HCT116 (cell line): Measurements from ENCODE around the gene AWAT1.

Source experiments
- CEBPB ChIP-seq: IDR thresholded peaks from 2 replicates; pipeline ENCODE4 v1.6.1; 2012; ENCODE audit warnings: low read depth
- EGR1 ChIP-seq: IDR thresholded peaks from 2 replicates; pipeline ENCODE4 v1.6.1; 2012; ENCODE audit warnings: low read depth
- POLR2A ChIP-seq: IDR thresholded peaks from 2 replicates; pipeline ENCODE4 v1.7.0; 2011; ENCODE audit warnings: borderline replicate concordance; ENCODE audit not compliant: insufficient read depth, insufficient read length; ENCODE audit errors: extremely low read depth
- POLR2AphosphoS5 ChIP-seq: IDR thresholded peaks from 2 replicates; pipeline ENCODE4 v1.6.1; 2011; ENCODE audit warnings: mild to moderate bottlenecking, low read depth, low read length, moderate library complexity
- SIN3A ChIP-seq: IDR thresholded peaks from 2 replicates; pipeline ENCODE4 v1.6.1; 2012; ENCODE audit warnings: low read depth
- SRF ChIP-seq: IDR thresholded peaks from 2 replicates; pipeline ENCODE4 v1.6.1; 2012; ENCODE audit warnings: low read depth
- TF ChIP-seq, protein P1 (sequence below): IDR thresholded peaks from 2 replicates; pipeline ENCODE4 v1.6.1; 2012

DNA sequence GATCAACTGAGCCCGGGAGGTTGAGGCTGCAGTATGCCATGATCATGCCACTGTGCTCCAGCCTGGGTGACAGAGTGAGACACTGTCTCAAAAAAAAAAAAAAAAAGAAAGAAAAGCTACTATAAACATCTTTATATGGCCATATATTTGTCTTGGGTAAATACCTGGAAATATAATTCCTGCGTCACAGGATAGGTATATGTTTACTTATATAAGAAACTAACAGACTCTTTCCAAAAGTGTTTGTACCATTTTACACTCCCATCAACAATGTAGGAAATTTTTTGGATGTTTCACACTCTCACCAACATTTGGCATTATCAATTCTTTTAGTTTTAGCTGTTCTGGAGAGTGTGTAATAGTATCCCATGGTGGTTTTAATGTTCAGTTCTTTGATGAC lies 12.8 kb downstream of the AWAT1 start:
- TF ChIP-seq CEBPB (no peak), EGR1 (no peak), POLR2A (no peak), SRF (no peak), POLR2AphosphoS5 (no peak), SIN3A (no peak)
- TF ChIP-seq, protein P1, sequence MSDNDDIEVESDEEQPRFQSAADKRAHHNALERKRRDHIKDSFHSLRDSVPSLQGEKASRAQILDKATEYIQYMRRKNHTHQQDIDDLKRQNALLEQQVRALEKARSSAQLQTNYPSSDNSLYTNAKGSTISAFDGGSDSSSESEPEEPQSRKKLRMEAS, result no peak
